Ishikawa (cell line): Measurements from ENCODE around the gene CPT1C.

Source experiments
- CEBPB ChIP-seq: IDR thresholded peaks from 2 replicates; pipeline ENCODE4 v1.6.1; 2012
- CREB1 ChIP-seq: IDR thresholded peaks from 2 replicates; pipeline ENCODE4 v1.6.1; 2012; ENCODE audit warnings: low read depth
- EGR1 ChIP-seq: IDR thresholded peaks from 2 replicates; pipeline ENCODE4 v1.6.1; 2012
- EP300 ChIP-seq: IDR thresholded peaks from 2 replicates; pipeline ENCODE4 v1.6.1; 2012; ENCODE audit warnings: borderline replicate concordance
- FOXM1 ChIP-seq: IDR thresholded peaks from 2 replicates; pipeline ENCODE4 v1.6.1; 2012; ENCODE audit warnings: low read depth, borderline replicate concordance
- NFIC ChIP-seq: IDR thresholded peaks from 2 replicates; pipeline ENCODE4 v1.6.1; 2012
- RAD21 ChIP-seq: IDR thresholded peaks from 2 replicates; pipeline ENCODE4 v1.6.1; 2012; ENCODE audit warnings: low read depth
- TAF1 ChIP-seq: IDR thresholded peaks from 2 replicates; pipeline ENCODE4 v1.6.1; 2012; ENCODE audit warnings: low read depth, mild to moderate bottlenecking
- TCF12 ChIP-seq: IDR thresholded peaks from 2 replicates; pipeline ENCODE4 v1.6.1; 2012; ENCODE audit warnings: low read depth
- TEAD4 ChIP-seq: IDR thresholded peaks from 2 replicates; pipeline ENCODE4 v1.6.1; 2012
- YY1 ChIP-seq: IDR thresholded peaks from 2 replicates; pipeline ENCODE4 v1.6.1; 2012; ENCODE audit warnings: low read depth
- ZBTB7A ChIP-seq: IDR thresholded peaks from 2 replicates; pipeline ENCODE4 v1.6.1; 2012; ENCODE audit warnings: low read depth
- TF ChIP-seq, protein P1 (sequence below): IDR thresholded peaks from 2 replicates; pipeline ENCODE4 v1.6.1; 2012
- TF ChIP-seq, protein P2 (sequence below): IDR thresholded peaks from 2 replicates; pipeline ENCODE4 v1.6.1; 2012; ENCODE audit warnings: low read depth, mild to moderate bottlenecking
- TF ChIP-seq, protein P3 (sequence below): IDR thresholded peaks from 2 replicates; pipeline ENCODE4 v1.6.1; 2012

The CPT1C gene

DNA sequence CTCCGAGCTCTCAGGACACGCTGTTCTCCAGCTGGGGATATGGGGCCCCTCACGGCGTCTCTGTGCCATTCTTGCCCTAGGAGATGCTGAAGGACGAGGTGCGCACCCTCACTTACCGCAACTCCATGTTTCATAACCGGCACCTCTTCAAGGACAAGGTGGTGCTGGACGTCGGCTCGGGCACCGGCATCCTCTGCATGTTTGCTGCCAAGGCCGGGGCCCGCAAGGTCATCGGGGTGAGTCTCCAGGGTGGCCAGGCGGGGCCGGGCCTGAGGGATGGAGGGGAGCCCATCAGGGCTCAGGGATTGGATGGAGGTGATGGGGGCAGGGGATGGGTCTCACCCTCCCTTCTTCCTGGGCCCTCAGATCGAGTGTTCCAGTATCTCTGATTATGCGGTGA, 9.1 kb upstream of the CPT1C start:
- TF ChIP-seq RAD21: no peak
- TF ChIP-seq YY1: no peak
- no peak for TF ChIP-seq ZBTB7A
- no peak for TF ChIP-seq NFIC
- TF ChIP-seq, protein P1, sequence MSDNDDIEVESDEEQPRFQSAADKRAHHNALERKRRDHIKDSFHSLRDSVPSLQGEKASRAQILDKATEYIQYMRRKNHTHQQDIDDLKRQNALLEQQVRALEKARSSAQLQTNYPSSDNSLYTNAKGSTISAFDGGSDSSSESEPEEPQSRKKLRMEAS: no peak
- TF ChIP-seq EP300: no peak
- TF ChIP-seq, protein P2, sequence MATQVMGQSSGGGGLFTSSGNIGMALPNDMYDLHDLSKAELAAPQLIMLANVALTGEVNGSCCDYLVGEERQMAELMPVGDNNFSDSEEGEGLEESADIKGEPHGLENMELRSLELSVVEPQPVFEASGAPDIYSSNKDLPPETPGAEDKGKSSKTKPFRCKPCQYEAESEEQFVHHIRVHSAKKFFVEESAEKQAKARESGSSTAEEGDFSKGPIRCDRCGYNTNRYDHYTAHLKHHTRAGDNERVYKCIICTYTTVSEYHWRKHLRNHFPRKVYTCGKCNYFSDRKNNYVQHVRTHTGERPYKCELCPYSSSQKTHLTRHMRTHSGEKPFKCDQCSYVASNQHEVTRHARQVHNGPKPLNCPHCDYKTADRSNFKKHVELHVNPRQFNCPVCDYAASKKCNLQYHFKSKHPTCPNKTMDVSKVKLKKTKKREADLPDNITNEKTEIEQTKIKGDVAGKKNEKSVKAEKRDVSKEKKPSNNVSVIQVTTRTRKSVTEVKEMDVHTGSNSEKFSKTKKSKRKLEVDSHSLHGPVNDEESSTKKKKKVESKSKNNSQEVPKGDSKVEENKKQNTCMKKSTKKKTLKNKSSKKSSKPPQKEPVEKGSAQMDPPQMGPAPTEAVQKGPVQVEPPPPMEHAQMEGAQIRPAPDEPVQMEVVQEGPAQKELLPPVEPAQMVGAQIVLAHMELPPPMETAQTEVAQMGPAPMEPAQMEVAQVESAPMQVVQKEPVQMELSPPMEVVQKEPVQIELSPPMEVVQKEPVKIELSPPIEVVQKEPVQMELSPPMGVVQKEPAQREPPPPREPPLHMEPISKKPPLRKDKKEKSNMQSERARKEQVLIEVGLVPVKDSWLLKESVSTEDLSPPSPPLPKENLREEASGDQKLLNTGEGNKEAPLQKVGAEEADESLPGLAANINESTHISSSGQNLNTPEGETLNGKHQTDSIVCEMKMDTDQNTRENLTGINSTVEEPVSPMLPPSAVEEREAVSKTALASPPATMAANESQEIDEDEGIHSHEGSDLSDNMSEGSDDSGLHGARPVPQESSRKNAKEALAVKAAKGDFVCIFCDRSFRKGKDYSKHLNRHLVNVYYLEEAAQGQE: no peak

DNA sequence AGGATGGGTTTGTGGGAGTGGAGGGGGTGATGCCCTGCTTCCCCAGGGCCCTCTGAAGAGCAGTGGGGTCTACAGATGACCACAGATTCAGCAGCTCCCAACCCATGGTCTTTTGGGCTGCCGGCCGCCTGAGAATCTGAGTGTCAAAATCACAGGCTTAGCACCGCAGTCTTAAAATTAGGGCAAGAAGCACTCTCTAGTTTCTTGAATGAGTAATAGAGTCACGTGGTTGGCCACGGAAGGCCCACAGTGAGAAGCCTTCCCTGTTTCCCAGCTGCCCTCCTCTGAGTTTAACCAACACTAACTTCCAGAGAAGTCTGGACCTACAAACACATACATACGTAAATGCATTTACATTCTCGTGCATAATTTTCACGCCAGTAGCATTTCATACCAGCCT, 8.6 kb upstream of the CPT1C start:
- TF ChIP-seq YY1 (no peak), TEAD4 (no peak), FOXM1 (no peak), CREB1 (no peak), TAF1 (no peak), NFIC (no peak), TCF12 (no peak), RAD21 (no peak), EP300 (no peak), CEBPB (no peak), EGR1 (no peak), ZBTB7A (no peak)
- TF ChIP-seq, protein P3, sequence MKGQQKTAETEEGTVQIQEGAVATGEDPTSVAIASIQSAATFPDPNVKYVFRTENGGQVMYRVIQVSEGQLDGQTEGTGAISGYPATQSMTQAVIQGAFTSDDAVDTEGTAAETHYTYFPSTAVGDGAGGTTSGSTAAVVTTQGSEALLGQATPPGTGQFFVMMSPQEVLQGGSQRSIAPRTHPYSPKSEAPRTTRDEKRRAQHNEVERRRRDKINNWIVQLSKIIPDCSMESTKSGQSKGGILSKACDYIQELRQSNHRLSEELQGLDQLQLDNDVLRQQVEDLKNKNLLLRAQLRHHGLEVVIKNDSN: no peak
- TF ChIP-seq, protein P2: no peak
- TF ChIP-seq, protein P1: no peak

DNA sequence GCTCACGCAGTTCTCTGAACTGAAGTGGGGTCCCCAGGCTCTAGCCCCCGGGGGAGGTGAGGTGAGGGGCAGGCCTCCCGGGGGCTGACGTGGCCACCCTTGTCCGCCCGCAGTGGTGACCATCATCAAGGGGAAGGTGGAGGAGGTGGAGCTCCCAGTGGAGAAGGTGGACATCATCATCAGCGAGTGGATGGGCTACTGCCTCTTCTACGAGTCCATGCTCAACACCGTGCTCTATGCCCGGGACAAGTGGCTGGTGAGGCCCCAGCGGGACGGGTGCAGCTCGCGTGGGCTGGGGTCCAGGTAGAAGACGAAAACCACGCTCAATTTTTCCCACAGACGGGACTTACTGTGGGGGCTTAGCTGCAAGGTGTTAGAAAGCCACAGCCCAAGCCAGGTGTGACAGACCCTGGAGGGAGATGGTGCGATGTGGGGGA, 7.1 kb upstream of the CPT1C start:
- TF ChIP-seq CREB1: no peak
- TF ChIP-seq, protein P2: no peak
- no peak for TF ChIP-seq TAF1
- no peak for TF ChIP-seq CEBPB
- no peak for TF ChIP-seq EGR1
- TF ChIP-seq EP300: no peak
- TF ChIP-seq TCF12: no peak
- no peak for TF ChIP-seq TEAD4
- TF ChIP-seq, protein P3: no peak
- TF ChIP-seq, protein P1: no peak
- no peak for TF ChIP-seq NFIC
- no peak for TF ChIP-seq YY1
- no peak for TF ChIP-seq RAD21
- TF ChIP-seq FOXM1: no peak

DNA sequence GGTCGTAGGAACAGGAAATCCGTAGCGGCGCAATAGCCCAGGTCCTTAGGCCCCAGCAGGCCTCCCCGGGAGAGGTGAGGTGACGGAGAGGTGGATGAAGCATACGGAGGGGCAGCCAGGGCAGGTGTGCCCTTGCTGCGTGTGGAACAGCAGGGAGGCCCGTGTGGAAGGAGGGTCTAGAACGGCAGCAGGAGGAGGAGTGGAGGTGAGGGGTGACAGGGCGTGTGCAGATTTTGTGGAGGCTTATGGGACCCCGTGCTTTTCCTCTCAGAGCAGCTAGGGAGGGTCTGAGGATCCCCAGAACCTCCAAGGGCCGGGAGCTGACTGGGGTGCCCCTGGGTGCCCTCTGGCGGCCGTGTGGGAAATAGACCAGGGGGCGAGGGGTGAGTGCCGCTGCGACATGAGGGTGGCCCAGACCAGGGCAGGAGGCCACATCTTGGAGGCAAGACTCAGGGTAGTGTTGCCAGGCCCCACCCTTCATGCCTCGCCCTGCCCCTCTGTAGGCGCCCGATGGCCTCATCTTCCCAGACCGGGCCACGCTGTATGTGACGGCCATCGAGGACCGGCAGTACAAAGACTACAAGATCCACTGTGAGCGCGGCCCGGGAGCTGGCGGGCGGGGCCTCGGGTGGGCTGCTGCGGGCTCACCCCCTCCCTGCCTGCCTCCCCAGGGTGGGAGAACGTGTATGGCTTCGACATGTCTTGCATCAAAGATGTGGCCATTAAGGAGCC, 6.5 kb upstream of the CPT1C start:
- TF ChIP-seq, protein P3: no peak
- no peak for TF ChIP-seq TEAD4
- TF ChIP-seq RAD21: no peak
- no peak for TF ChIP-seq TAF1
- TF ChIP-seq, protein P1: no peak
- TF ChIP-seq FOXM1: no peak
- TF ChIP-seq EP300: no peak
- TF ChIP-seq, protein P2: no peak
- TF ChIP-seq TCF12: no peak
- no peak for TF ChIP-seq EGR1
